ENCODE measurements around the gene RNU5D-1.
A peak's percentile ranks its signal among the peaks of the same experiment; 100 is the strongest.
"Not testable (repeated sequence)": the region's sequence is repeated elsewhere in the genome, so short reads cannot be mapped to it uniquely, and the experiment has no call there.

RNU5D-1 gene

GRCh38 chr1:44730741-44731512 lies at the start of gene RNU5D-1:
TSS of gene RNU5D-1 (minus strand) at chr1:44731170.
- DNase-seq = no peak

GRCh38 chr1:44780583-44781121 lies 49.7 kb upstream of the RNU5D-1 start:
- DNase-seq = no peak

- DNase-seq = no peak
These were observed 48.0 kb upstream of the RNU5D-1 start for GRCh38 chr1:44778705-44779576.

GRCh38 chr1:44777969-44778635 lies 47.1 kb upstream of the RNU5D-1 start:
- no peak for DNase-seq

- DNase-seq = no peak
These were observed 46.6 kb upstream of the RNU5D-1 start for GRCh38 chr1:44777547-44777946.

- DNase-seq = no peak
These were observed 45.7 kb upstream of the RNU5D-1 start for GRCh38 chr1:44776730-44777068.

GRCh38 chr1:44775930-44776729 lies 45.2 kb upstream of the RNU5D-1 start:
- DNase-seq = no peak

- peak; percentile 57 for DNase-seq
These were observed 44.3 kb upstream of the RNU5D-1 start, which contains the start of gene RPS8 for GRCh38 chr1:44775078-44775929. TSS of gene RPS8 (plus strand) at chr1:44775540. CDS start at chr1:44775597, 57 bp downstream.

- not testable (repeated sequence) for DNase-seq
These were observed 35.5 kb upstream of the RNU5D-1 start for GRCh38 chr1:44766421-44766820.

GRCh38 chr1:44760876-44761275 lies 29.9 kb upstream of the RNU5D-1 start:
- no peak for DNase-seq

- no peak for DNase-seq
These were observed 28.1 kb upstream of the RNU5D-1 start for GRCh38 chr1:44759077-44759476.

- DNase-seq = no peak
These were observed 26.4 kb upstream of the RNU5D-1 start for GRCh38 chr1:44757420-44757819.

- no peak for DNase-seq
These were observed 16.9 kb upstream of the RNU5D-1 start for GRCh38 chr1:44747878-44748277.

GRCh38 chr1:44743211-44743610 lies 12.2 kb upstream of the RNU5D-1 start:
- no peak for DNase-seq

GRCh38 chr1:44740179-44740617 lies 9.2 kb upstream of the RNU5D-1 start:
- DNase-seq = no peak

- DNase-seq = peak; percentile 87
These were observed 8.6 kb upstream of the RNU5D-1 start, which contains the start of gene KIF2C for GRCh38 chr1:44739307-44740178. TSS of gene KIF2C (plus strand) at chr1:44739837. CDS start at chr1:44739933, 96 bp downstream.

GRCh38 chr1:44738953-44739306 lies 8.0 kb upstream of the RNU5D-1 start:
- DNase-seq = not testable (repeated sequence)

- no peak for DNase-seq
These were observed 5.0 kb upstream of the RNU5D-1 start for GRCh38 chr1:44735992-44736391.

GRCh38 chr1:44733784-44734183 lies 2.8 kb upstream of the RNU5D-1 start:
- DNase-seq = no peak

GRCh38 chr1:44733365-44733764 lies 2.4 kb upstream of the RNU5D-1 start:
- DNase-seq = no peak

Measured in 8988T (cell line).